GM12892 (cell line): ENCODE measurements around the gene OXSR1.
A peak's percentile ranks its signal among the peaks of the same experiment; 100 is the strongest.

ENCODE experiments used
- DNase-seq: peaks from one replicate; pipeline ENCODE4 v3.0.0; 2011; ENCODE audit not compliant: insufficient read length
- FAIRE-seq: peaks from 2 replicates; lab custom pipeline; 2011; peaks lifted over from hg19 to GRCh38; lab: Jason Lieb, UNC
- POLR2A ChIP-seq: IDR thresholded peaks from 2 replicates; pipeline ENCODE4 v1.6.1; 2011; ENCODE audit warnings: low read depth, low read length, control low read depth
- POLR2AphosphoS5 ChIP-seq: IDR thresholded peaks from 2 replicates; pipeline ENCODE4 v1.6.1; 2011; ENCODE audit warnings: low read depth, low read length, control low read depth
- TAF1 ChIP-seq: IDR thresholded peaks from 2 replicates; pipeline ENCODE4 v1.6.1; 2011; ENCODE audit warnings: low read depth, mild to moderate bottlenecking, control low read depth, low read length, borderline replicate concordance

OXSR1 gene

DNA sequence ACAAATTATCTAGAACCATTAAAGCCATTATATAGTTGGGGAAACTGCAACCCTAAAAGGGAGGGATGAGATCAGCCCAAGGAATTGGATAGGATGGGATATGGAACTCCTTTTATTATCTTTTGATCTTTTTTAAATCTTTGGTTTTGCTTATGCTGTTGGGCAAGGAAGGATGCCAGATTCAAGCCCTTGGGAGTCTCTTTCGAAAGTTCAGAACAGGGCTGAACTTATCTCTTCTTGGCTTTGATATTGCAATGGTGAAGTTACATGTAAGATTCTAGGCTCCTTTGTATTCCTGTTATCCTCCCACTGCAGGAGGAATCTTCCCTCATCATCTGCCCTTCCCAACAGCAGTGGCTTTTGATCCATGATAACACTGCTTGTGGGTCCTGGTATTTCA is 90.3 kb downstream of the OXSR1 start:
- FAIRE-seq (no peak), DNase-seq (no peak)
- no peak for TF ChIP-seq POLR2AphosphoS5
- no peak for TF ChIP-seq TAF1
- TF ChIP-seq POLR2A: no peak

DNA sequence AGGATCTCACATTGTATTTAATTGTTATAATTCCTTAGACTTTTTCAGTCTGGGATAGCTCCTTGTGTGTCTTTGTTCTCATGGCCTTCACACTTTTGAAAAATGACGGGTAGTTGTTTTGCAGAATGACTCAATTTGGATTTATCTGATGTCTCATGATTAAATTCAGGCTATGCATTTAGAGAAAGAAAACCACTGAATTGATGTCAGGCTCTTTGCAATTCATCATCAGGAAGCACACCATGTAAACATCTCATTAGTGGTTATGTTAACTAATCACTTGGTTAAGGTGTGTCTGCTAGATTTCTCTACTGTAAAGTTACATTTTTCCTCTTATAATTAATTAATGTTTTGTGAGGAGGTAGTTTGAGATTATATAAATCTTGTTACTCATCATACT is 92.2 kb downstream of the OXSR1 start:
- DNase-seq (no peak), FAIRE-seq (no peak)
- TF ChIP-seq POLR2A: no peak
- no peak for TF ChIP-seq POLR2AphosphoS5
- TF ChIP-seq TAF1: no peak

DNA sequence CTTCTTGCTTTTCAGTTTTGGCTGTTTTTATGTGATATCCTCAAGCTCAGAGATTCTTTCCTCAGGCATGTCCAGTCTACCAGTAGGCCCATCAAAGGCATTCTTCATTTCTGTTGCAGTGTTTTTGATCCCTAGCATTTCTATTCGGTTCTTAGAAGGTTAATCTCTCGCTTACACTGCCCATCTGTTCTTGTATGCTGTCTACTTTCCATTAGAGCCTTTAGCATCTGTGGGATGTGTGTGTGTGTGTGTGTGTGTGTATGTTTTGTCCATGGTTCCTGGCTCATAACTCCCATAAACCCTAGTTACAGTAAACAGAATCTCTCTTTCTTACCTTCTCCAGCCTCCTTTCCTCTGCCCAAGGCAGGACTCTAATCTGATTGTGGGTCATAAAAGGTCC is 95.1 kb downstream of the OXSR1 start:
- no peak for TF ChIP-seq POLR2AphosphoS5
- no peak for TF ChIP-seq POLR2A
- TF ChIP-seq TAF1: no peak
- FAIRE-seq: no peak
- DNase-seq: no peak

DNA sequence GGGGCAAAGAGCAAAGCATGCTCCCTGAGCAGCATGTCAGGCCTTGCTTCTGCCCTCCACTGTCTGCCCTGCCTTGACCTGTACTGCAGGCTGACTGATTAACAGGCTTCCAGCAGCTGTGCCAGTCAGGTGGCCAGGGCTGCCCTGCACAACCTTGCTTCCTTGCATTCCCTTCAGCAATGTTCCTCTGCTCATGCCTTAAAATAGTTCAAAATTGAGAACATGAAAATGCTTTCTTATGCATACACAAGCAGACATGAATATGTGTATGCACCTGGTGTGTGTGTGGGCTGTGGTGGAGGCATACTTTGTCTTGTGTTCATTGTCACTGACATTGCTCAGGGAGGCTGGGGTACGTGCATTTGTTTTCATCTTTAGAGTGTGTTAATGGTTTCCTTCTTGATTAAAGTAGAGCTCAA is 99.0 kb downstream of the OXSR1 start:
- FAIRE-seq (no peak), DNase-seq (no peak)
- TF ChIP-seq POLR2AphosphoS5 (no peak), TAF1 (no peak), POLR2A (no peak)

DNA sequence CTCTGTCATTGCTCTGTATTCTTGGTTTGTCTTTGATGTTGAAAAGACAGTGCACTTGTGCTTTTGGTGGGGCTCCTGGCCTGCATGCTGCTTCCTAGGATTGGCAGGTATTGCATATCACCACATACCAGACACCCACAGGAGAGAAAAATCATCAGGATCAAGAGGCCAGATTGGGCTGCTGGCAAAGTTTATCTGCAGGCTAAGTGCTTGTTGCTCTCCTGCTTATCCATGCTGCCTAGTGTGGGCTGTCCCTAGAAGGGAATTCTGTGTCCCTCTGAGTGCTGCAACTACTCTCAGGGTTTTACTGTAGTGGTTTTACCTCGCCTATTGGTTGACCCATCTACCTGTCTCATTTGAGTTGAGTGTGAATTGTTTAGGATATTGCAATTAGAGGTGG is 99.4 kb downstream of the OXSR1 start:
- FAIRE-seq: no peak
- TF ChIP-seq POLR2AphosphoS5 (no peak), TAF1 (no peak), POLR2A (no peak)
- no peak for DNase-seq

DNA sequence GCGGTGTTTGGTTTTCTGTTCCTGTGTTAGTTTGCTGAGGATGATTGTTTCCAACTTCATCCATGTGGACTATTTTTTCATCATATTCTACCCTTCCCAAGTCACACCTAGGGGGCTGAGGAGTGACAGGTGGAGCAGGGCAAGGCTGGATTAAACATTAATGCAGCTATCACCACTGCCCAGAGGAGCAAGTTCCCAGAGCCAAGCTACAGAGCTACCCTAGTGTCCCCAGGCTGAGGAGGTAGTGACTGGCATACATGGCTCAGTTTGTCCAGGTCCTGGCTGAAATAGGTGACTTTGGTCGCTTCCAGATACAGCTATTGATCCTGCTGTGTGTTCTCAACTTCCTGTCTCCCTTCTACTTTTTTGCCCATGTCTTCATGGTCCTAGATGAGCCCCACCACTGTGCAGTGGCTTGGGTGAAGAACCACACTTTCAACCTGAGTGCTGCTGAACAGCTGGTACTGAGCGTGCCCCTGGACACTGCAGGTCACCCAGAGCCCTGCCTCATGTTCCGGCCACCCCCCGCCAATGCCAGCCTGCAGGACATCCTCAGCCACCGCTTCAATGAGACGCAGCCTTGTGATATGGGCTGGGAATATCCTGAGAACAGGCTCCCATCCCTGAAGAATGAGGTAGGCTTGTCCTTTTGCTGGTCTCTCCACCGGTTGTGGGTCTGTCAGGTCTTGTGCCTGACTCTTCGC is 100.4 kb downstream of the OXSR1 start, which contains the start of gene SLC22A13:
Gene SLC22A13, plus strand, starts transcription at position 209 of the 704 bp plus-strand sequence. Its CDS starts 49 bp downstream, at position 258.
- no peak for FAIRE-seq

DNA sequence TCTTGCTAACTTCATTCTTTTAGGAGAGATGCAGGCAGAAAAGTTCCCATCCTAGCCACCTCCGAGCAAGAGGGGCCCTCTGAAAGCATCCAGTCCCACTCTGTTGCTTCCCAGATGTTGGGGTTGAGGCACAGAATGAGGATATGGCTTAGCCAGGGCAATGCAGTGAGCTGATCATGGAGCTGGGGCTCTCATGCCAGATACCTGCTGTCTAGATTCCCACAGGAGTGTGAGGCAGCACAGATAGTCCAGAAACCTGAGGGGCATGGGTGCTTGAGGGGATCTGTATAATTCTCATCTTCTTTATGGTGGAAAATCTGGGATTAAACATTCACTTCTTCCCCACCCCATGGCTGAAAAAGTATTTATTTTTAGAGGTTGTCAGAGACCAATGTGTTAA is 101.5 kb downstream of the OXSR1 start:
- TF ChIP-seq POLR2AphosphoS5 (no peak), TAF1 (no peak), POLR2A (no peak)
- no peak for DNase-seq
- FAIRE-seq: no peak

More for the DNA sequence above, 100.4 kb downstream of the OXSR1 start, which contains the start of gene SLC22A13:
- no peak for DNase-seq
- TF ChIP-seq POLR2AphosphoS5 (no peak), TAF1 (no peak), POLR2A (no peak)

DNA sequence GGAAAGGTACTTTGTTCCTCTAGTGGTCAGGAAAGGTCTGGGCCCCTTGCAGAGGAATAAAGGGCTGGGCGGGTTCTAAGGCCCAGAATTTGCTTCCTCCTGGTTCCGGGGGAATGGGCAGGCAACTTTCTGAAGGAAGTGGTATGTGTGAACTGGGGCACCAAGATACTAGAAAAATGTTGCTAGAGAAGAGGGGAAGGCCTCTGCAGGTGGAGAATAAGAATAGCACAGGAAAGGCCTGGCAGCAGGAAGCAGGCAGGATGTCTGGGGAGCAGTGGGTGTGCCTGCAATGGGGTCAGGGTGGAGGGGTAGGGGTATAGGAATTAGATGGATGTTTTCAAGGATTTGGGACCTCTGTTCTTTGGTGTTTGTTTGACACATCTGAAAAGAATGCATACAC is 102.3 kb downstream of the OXSR1 start:
- no peak for TF ChIP-seq TAF1
- TF ChIP-seq POLR2AphosphoS5: no peak
- no peak for TF ChIP-seq POLR2A
- FAIRE-seq (no peak), DNase-seq (no peak)

DNA sequence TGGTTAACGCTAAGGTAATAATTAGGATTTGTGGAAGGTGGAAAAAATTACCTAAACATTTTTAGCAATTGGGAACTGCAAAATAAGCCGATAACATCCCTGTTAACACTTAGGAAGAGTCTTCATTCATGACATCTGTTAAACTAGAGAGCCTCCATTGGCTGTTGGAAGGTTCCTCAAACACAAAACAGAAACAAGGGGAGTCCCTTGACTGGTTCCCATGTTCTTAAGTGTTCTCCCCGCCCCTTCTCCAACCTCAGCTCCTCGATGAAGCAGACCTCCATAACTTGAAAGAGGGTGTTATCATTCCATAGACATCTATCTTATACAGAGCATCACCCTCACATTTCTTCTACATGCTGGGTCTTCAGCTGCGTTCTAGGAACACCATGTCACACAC is 102.8 kb downstream of the OXSR1 start:
- TF ChIP-seq TAF1 (no peak), POLR2AphosphoS5 (no peak), POLR2A (no peak)
- DNase-seq: no peak
- FAIRE-seq: no peak

DNA sequence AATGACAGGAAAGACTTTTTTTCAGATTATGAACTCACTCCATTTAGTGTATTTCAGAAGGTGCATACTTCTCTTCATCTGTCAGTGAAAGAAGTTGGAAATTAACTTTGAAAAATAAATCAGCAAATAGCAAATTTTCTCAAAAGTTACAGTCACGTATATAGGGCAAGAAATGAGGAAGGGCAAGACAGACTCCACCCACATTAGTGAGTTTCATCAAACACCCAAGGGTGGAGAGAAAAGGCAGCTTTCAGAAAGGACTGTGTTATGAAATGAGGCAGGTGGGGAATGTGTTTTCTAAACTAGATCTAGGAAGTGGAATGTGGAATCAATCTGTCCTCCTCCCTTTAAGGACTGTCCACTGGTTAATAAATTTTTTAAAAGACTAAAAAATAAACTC is 103.2 kb downstream of the OXSR1 start:
- FAIRE-seq (peak; percentile 27), DNase-seq (no peak)
- TF ChIP-seq POLR2AphosphoS5: no peak
- no peak for TF ChIP-seq TAF1
- no peak for TF ChIP-seq POLR2A

DNA sequence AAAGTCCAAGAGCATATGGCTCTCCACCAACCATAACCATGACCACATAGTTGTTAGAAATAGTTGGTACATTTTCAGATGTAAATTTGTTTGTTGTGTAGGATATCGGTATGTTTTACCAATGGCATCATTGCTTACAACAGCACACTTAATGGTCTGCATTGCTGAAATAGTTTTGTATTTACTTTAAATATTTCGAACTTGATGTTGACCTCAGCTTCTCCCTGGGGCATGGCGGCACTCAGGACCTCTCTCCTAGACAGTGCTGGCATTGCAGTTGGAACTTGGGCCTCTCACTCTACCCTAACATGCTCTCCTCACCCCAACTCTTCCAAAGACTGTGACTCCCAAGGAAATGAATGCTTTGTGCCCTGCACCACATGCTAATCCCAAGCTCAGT is 105.3 kb downstream of the OXSR1 start:
- FAIRE-seq (no peak), DNase-seq (no peak)
- TF ChIP-seq POLR2AphosphoS5 (no peak), POLR2A (no peak), TAF1 (no peak)

DNA sequence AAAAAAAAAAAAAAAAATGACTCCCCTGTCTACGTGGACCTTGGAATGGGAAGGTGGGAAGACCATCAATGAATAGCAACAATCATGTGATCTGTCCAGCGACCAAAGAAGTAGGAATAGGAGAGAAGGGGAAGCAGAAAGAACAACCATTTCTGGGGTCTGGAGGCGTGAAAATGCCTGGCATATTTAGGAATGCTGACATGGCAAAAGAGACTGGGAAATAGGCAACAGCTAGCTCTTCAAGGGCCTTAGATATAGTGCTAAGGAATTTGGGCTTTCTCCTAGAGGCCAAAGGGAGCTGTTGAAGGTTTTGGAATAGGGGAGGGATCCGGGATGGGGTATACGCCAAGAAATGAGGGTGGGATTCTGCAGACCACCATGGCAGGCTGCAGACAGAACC is 106.2 kb downstream of the OXSR1 start:
- TF ChIP-seq POLR2AphosphoS5 (no peak), TAF1 (no peak), POLR2A (no peak)
- FAIRE-seq (no peak), DNase-seq (no peak)

DNA sequence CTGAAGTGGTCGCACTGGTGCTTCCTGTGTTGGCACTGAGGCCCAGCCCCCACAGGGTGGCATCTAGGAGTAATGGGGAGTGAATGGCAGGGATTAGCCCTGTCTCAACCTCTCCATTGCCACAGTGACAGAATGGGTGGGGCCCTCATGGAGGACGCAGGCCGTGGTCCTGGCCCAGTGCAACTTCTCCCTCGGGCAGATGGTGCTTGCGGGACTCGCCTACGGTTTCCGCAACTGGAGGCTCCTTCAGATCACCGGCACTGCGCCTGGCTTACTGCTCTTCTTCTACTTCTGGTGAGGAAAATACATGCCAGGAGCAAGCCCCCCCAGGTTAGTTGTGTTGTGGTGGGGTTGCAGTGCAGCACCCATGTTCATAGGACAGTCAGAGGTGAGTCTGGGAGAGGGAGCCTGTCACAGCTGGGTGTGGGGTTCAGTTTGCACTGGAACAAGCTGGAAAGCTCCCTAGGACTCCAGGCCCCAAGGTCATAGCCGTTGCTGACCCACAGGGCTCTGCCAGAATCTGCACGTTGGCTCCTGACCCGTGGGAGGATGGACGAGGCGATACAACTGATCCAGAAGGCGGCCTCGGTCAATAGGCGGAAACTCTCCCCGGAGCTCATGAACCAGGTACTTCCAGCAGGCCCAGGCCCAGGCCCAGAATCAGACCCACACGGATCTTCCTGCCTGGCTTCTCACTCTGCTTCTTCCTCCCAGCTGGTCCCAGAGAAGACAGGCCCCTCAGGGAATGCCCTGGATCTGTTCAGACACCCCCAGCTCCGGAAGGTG is 109.7 kb downstream of the OXSR1 start:
- DNase-seq (no peak), FAIRE-seq (no peak)
- TF ChIP-seq POLR2AphosphoS5: no peak
- TF ChIP-seq POLR2A: no peak
- TF ChIP-seq TAF1: no peak
